CD4-positive, alpha-beta T cell treated with Interleukin-1 beta for 1 hour (primary cell): ENCODE data around the gene ARHGEF1.

Experiments
- DNase-seq, 2 donors: peaks; one replicate each; pipeline ENCODE4 v3.0.0-alpha.2; 2020 to 2022

Gene ARHGEF1

GRCh38 chr19:41883821-41884733, 1.1 kb downstream of the ARHGEF1 start:
- DNase-seq, result peak; percentile 90 to 95

GRCh38 chr19:41886761-41887710, 4.1 kb downstream of the ARHGEF1 start:
- DNase-seq, result peak; percentile 77 to 78

GRCh38 chr19:41887711-41888382, 4.9 kb downstream of the ARHGEF1 start:
- peak; percentile 79 to 81 for DNase-seq

- DNase-seq, result no peak
Measured at GRCh38 chr19:41888926-41889325, 5.9 kb downstream of the ARHGEF1 start.

- DNase-seq, result no peak
Measured at GRCh38 chr19:41889896-41890295, 6.9 kb downstream of the ARHGEF1 start.

GRCh38 chr19:41890936-41891335, 8.0 kb downstream of the ARHGEF1 start:
- DNase-seq, result no peak

- DNase-seq, result no peak
Measured at GRCh38 chr19:41892173-41892902, 9.4 kb downstream of the ARHGEF1 start.

- no peak for DNase-seq
Measured at GRCh38 chr19:41893899-41894298, 10.9 kb downstream of the ARHGEF1 start.

- no peak for DNase-seq
Measured at GRCh38 chr19:41894350-41894749, 11.4 kb downstream of the ARHGEF1 start.

GRCh38 chr19:41895745-41896580, 13.0 kb downstream of the ARHGEF1 start:
- no peak for DNase-seq

- DNase-seq, result no peak
Measured at GRCh38 chr19:41896581-41896942, 13.6 kb downstream of the ARHGEF1 start.

- DNase-seq, result no peak
Measured at GRCh38 chr19:41897181-41897580, 14.2 kb downstream of the ARHGEF1 start.

- DNase-seq, result no peak
Measured at GRCh38 chr19:41897820-41898219, 14.8 kb downstream of the ARHGEF1 start.

GRCh38 chr19:41898235-41898634, 15.3 kb downstream of the ARHGEF1 start:
- no peak for DNase-seq

GRCh38 chr19:41901707-41902360, 18.9 kb downstream of the ARHGEF1 start:
- DNase-seq, result no peak

- no peak for DNase-seq
Measured at GRCh38 chr19:41902594-41902993, 19.6 kb downstream of the ARHGEF1 start.

- DNase-seq, result no peak
Measured at GRCh38 chr19:41903193-41903953, 20.4 kb downstream of the ARHGEF1 start.

- no peak for DNase-seq
Measured at GRCh38 chr19:41904118-41904870, 21.3 kb downstream of the ARHGEF1 start.
